Renal pelvis (tissue), 12 donors: Measurements from ENCODE around the gene TMEM26. TPM values are rescaled to one million over a fixed set of nuclear protein-coding genes. Genes with fewer than 3 reads are reported as not detected.

Experiments used
- DNase-seq: peaks from one replicate; pipeline ENCODE4 v3.0.0-alpha.2; 2013
- long read RNA-seq, 16 experiments: transcript quantifications; one replicate each; lab custom pipeline, GENCODE V29; 2026
- polyA plus RNA-seq, 3 donors: library from polyadenylated mRNA; unstranded; fragments of 120-200 nt; gene quantifications; one replicate each; pipeline ENCODE4 v1.2.1, GENCODE V29; 2013; ENCODE audit not compliant: insufficient read length in 3 of 3

The TMEM26 gene
- 1 to 10 TPM; 5.2 to 7.9 (median 6.9) TPM for polyA plus RNA-seq
- long read RNA-seq, donor 1, full-length matches to known transcripts, result 2 of 8 reads
- long read RNA-seq, donor 1, partial matches to known transcripts, result 6 of 8 reads
- long read RNA-seq, donor 1, other reads (novel, unspliced or antisense), result 0 of 8 reads
- long read RNA-seq, donor 2, full-length matches to known transcripts, result 1 of 1 reads
- long read RNA-seq, donor 2, partial matches to known transcripts, result 0 of 1 reads
- long read RNA-seq, donor 2, other reads (novel, unspliced or antisense), result 0 of 1 reads
- long read RNA-seq, donor 3, result 0 reads
- long read RNA-seq, donor 4, full-length matches to known transcripts, result 1 of 1 reads
- long read RNA-seq, donor 4, partial matches to known transcripts, result 0 of 1 reads
- long read RNA-seq, donor 4, other reads (novel, unspliced or antisense), result 0 of 1 reads
- long read RNA-seq, donor 5, result 0 reads
- long read RNA-seq, donor 6, result 0 reads
- long read RNA-seq, donor 7, result 0 reads
- long read RNA-seq, donor 8, partial matches to known transcripts, result 9 of 9 reads
- long read RNA-seq, donor 8, other reads (novel, unspliced or antisense), result 0 of 9 reads
- long read RNA-seq, donor 9, partial matches to known transcripts, result 5 of 5 reads
- long read RNA-seq, donor 9, other reads (novel, unspliced or antisense), result 0 of 5 reads
- long read RNA-seq, donor 10, full-length matches to known transcripts, result 2 of 2 reads
- long read RNA-seq, donor 10, partial matches to known transcripts, result 0 of 2 reads
- long read RNA-seq, donor 10, other reads (novel, unspliced or antisense), result 0 of 2 reads
- long read RNA-seq, donor 11, full-length matches to known transcripts, result 2 of 2 reads
- long read RNA-seq, donor 11, partial matches to known transcripts, result 0 of 2 reads
- long read RNA-seq, donor 11, other reads (novel, unspliced or antisense), result 0 of 2 reads
- long read RNA-seq, donor 12, full-length matches to known transcripts, result 2 of 2 reads
- long read RNA-seq, donor 12, partial matches to known transcripts, result 0 of 2 reads
- long read RNA-seq, donor 12, other reads (novel, unspliced or antisense), result 0 of 2 reads
- long read RNA-seq, donor 13, result 0 reads
- long read RNA-seq, donor 14, result 0 reads
- long read RNA-seq, donor 15, full-length matches to known transcripts, result 1 of 1 reads
- long read RNA-seq, donor 15, partial matches to known transcripts, result 0 of 1 reads
- long read RNA-seq, donor 15, other reads (novel, unspliced or antisense), result 0 of 1 reads
- long read RNA-seq, donor 16, full-length matches to known transcripts, result 2 of 12 reads
- long read RNA-seq, donor 16, partial matches to known transcripts, result 10 of 12 reads
- long read RNA-seq, donor 16, other reads (novel, unspliced or antisense), result 0 of 12 reads

GRCh38 chr10:61452655-61453641 is at the start of gene TMEM26:
Gene TMEM26, minus strand, starts transcription at chr10:61453381. Its CDS starts 300 bp downstream, at chr10:61453081.
- DNase-seq, result peak; percentile 68

- DNase-seq, result no peak
These were observed 47.3 kb upstream of the TMEM26 start for GRCh38 chr10:61500460-61500859.

GRCh38 chr10:61492364-61492995 is 39.3 kb upstream of the TMEM26 start:
- no peak for DNase-seq

DNA sequence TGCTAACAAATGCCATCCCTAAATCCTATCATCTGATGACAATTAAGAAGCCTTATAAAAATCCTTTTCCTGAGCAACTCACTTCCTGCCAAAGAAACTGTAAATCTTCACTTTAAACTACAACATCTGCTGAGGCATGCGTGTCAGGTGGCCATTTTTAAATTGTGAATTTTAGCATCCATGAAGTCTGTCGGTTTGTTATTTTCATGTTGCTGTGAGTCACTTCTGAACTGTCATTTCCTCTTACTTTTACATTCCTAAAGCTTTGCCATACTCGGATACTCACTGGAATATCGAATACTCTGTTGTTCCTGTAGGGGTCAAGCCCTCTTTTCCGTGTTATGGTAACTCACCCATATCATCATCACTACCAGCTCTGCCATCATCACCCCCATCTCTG is 34.3 kb upstream of the TMEM26 start:
- DNase-seq, result no peak

- no peak for DNase-seq
These were observed 33.7 kb upstream of the TMEM26 start for GRCh38 chr10:61486738-61487396.

GRCh38 chr10:61486251-61486650 is 33.1 kb upstream of the TMEM26 start:
- no peak for DNase-seq

- no peak for DNase-seq
These were observed 28.4 kb upstream of the TMEM26 start for GRCh38 chr10:61481597-61481996.

DNA sequence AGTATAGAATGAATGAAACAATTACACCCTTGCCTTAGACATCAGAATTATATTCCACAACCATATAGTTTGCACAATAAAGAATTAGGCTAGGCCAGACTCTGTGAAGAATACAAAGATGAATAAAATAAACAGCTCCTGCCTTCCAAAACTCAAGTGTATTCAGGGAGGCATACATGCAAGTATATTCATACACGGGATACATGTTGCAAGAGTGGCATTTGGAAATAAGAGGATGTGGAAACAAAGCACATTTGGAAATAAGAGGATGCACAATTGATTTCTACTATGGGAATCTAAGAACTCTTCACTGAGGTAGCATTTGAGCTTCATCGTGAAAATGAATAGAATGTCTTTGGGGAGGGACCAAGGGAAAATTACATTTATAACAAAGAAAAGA is 27.0 kb upstream of the TMEM26 start:
- DNase-seq, result no peak

DNA sequence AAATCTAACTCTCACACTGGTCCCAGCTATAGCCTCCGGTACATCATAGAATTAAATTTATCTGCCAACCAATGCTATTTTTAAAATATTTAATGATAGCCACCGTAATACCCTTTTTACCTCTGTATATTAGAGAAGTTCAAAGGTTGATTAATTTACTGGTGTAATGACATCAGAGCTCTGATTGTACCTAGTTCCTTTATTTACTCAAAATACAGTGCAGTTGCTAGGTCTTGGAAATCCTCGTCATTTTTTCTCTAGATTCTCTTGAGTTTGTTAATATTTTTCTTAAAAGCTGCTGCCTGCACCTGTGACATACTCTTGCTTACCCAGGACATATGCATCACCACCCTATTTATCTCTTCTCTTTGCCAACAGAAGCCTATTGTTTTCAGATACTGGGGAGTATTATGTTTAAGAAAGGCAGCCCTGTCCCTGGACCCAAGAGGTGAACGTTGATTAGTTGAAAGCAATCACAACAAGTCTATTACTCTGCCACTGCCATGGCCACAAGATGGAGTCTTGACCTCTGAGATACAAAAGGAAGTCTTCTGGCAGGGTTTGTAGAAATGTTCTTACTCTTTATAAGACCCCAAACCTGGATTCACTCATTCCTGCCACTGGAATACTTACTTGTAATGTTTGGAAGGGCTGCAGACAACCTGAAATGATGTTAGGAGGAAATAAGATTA is 25.6 kb upstream of the TMEM26 start:
- no peak for DNase-seq

- DNase-seq, result no peak
These were observed 24.3 kb upstream of the TMEM26 start for GRCh38 chr10:61477451-61477850.

DNA sequence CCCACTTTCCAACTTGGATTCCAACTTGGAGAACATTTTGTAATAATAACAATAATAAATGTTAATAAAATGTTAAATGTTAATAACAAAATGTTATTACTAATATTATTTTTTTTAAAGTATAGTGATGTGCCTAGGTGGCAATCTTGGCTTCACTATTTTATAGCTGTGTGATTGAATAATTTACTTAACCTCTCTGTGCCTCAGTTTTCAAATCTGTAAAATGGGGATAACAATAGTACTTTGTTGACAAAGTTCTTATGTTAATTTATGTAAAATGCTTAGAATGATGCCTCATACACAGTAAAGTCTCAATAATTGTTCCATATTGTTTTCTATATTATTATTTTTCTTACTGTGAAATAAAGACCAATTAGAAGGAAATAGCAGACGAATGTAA is 23.3 kb upstream of the TMEM26 start:
- no peak for DNase-seq

GRCh38 chr10:61475449-61475873 is 22.3 kb upstream of the TMEM26 start:
- DNase-seq, result no peak

DNA sequence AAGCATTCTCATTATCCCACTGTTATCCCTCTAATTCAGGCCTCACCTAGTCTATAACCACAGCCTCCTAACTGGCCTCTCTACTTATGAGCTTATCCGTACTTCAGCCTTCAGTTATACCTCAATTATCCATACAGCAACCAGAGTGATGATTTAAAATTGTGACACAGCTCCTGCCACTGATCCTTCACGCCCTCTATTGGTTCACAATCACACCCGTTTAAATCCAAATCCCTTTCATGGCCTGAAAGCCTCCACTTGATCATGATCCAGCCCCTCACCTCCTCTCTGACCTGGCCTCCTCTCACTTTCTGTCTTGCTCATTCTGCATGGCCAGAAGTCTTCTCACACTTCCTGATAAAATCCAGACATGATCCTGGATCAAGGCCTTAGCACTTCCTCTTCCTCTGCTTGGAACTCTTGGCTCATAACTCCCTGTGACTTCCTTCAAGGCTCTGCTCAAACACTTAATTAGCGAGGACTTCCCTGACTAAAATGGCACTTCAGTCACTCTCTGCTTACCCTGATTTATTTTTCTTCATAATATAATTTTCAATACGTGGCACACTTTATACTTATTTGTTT is 19.0 kb upstream of the TMEM26 start:
- no peak for DNase-seq

DNA sequence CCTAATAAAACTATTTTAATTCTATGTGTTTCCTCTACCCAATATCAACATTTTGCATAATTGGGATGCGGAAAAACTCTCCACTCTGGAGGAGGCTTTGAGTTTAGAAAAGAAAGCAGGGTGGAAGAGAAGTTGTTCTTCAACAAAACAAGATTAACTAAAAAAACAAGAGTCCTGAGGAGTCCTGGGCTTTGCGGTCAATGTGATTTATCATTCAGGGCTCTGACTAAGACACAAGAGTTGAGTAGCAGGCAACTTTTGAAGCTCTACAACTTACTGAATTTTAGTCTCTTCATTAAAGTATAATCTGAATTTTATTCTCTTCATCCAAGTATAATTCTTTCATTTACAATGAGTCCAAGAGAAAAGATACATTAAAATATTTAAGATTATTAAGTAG is 18.3 kb upstream of the TMEM26 start:
- no peak for DNase-seq

DNA sequence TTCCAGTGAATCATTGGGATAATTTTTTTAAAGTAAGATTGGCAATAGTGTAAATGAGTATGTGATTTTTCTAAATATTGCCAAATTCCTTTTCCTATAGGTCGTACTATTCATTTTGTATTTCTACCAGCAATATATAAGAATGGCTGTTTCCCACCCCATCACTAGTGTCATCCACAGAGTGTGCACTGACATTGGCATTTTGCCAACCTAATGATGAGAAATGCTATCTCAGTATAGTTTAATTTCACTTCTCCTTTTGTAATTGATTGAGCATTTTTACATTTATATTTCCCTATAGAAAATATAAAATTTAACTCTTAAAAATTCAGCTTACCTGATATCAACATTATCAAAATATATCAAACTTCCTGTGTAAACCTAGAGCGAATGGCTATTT is 17.6 kb upstream of the TMEM26 start:
- DNase-seq, result no peak

DNA sequence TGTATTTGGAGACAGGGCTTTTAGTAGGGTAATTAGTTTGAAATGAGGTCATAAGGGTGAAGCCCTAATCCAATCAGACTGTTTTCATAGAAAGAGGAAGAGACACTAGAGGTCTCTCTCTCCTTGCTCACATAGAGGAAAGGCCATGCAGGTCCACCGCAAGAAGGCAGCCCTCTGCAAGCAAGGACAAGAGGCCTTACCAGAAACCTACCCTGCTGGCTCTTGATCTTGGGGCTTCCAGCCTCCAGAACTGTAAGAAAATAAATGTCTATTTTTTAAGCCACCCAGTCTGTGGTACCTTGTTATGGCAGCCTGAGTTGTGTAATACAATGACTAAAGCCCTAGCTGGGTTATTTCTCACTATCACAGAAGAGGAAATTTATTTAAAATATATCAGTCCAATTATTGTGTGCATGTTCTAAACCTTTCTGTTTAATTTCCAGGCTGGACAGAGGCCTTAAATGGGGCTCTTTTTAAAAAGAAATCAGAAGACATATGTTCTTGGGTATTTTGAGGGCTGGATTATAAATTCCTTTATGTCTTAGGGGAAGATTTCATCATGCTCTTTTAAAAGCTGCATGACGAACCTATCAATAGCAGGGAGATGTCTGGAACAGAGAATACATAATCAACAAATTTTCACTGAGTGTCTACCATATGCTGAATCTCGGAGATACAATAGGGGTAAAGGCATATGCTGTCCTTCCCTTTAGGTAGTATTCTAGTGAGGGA is 12.9 kb upstream of the TMEM26 start:
- no peak for DNase-seq

- no peak for DNase-seq
These were observed 12.0 kb upstream of the TMEM26 start for GRCh38 chr10:61465171-61465496.
